IMR-90 (cell line): ENCODE results near the gene HNRNPU.

Experiments
- CEBPB ChIP-seq: IDR thresholded peaks from 2 replicates; pipeline ENCODE4 v1.6.1; 2012; ENCODE audit warnings: low read depth, low read length, improper control_type of control experiment
- CHD1 ChIP-seq: IDR thresholded peaks from 2 replicates; pipeline ENCODE4 v1.6.1; 2012; ENCODE audit warnings: low read depth, low read length, improper control_type of control experiment
- MAZ ChIP-seq: IDR thresholded peaks from 2 replicates; pipeline ENCODE4 v1.6.1; 2012; ENCODE audit warnings: low read depth, mild to moderate bottlenecking, low read length, improper control_type of control experiment, moderate library complexity, borderline replicate concordance
- MXI1 ChIP-seq: IDR thresholded peaks from 2 replicates; pipeline ENCODE4 v1.6.1; 2012; ENCODE audit warnings: low read depth, mild to moderate bottlenecking, low read length, moderate library complexity, borderline replicate concordance
- POLR2A ChIP-seq: IDR thresholded peaks from 2 replicates; pipeline ENCODE4 v1.6.1; 2012; ENCODE audit warnings: mild to moderate bottlenecking, low read depth, low read length
- RAD21 ChIP-seq: IDR thresholded peaks from 2 replicates; pipeline ENCODE4 v1.6.1; 2012; ENCODE audit warnings: low read length, improper control_type of control experiment
- RCOR1 ChIP-seq: IDR thresholded peaks from 2 replicates; pipeline ENCODE4 v1.6.1; 2012; ENCODE audit warnings: mild to moderate bottlenecking, low read length, improper control_type of control experiment; ENCODE audit not compliant: insufficient replicate concordance
- RFX5 ChIP-seq: IDR thresholded peaks from 2 replicates; pipeline ENCODE4 v1.8.0; 2012; ENCODE audit warnings: low read depth, mild to moderate bottlenecking, low read length, moderate library complexity
- SMC3 ChIP-seq: fragments of 150-350 bp; IDR thresholded peaks from 2 replicates; pipeline ENCODE4 v1.6.1; 2016; ENCODE audit warnings: low read depth, mild to moderate bottlenecking, antibody characterized with exemption, low read length, moderate library complexity
- TF ChIP-seq, protein P1 (sequence below): conservative IDR thresholded peaks from 2 replicates; pipeline ENCODE4 v1.5.1; 2012; ENCODE audit warnings: mild to moderate bottlenecking, low read depth, low read length, improper control_type of control experiment
- TF ChIP-seq, protein P2 (sequence below): fragments of 150-350 bp; IDR thresholded peaks from 2 replicates; pipeline ENCODE4 v1.6.1; 2016; ENCODE audit warnings: low read depth, mild to moderate bottlenecking, low read length, moderate library complexity, borderline replicate concordance
- TF ChIP-seq, protein P3 (sequence below): fragments of 150-350 bp; IDR thresholded peaks from 2 replicates; pipeline ENCODE4 v1.6.1; 2017; ENCODE audit warnings: mild to moderate bottlenecking, antibody characterized with exemption, low read length, low read depth

DNA sequence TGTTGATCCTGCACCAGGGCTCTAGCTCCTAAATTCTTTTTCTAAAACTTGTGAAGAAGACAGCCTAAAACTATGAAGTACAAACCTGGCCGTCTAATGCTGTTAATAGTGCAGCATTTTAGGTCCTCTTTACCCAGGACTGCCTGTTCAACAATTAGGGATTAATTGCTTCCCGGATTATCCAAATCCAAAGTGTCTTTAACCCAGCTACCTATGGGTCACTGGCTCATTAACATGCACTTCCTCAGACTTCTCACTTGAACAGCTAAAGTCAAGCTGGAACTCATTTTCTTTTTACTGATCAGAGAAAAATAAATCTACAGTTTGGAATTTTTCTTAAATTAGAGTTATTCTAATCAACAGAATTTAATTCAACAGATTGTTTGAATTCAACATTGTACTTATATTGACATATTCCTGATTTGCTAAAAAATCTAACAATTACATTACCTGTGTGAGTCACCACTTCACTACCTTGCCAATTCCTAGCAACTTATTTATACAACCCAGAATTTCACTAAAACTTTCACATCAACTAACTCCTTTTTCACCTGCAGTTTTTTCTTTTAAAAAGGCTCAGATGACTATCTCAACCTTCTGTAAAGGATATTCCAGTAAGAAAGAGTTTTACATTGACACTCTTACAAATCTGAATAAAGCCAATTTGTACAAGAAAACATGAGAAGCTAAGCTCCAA lies 3.3 kb downstream of the HNRNPU start:
- TF ChIP-seq SMC3 (no peak), RCOR1 (no peak), POLR2A (no peak), CEBPB (no peak), RAD21 (no peak), RFX5 (no peak), CHD1 (no peak), MAZ (no peak), MXI1 (no peak)
- TF ChIP-seq, protein P1, sequence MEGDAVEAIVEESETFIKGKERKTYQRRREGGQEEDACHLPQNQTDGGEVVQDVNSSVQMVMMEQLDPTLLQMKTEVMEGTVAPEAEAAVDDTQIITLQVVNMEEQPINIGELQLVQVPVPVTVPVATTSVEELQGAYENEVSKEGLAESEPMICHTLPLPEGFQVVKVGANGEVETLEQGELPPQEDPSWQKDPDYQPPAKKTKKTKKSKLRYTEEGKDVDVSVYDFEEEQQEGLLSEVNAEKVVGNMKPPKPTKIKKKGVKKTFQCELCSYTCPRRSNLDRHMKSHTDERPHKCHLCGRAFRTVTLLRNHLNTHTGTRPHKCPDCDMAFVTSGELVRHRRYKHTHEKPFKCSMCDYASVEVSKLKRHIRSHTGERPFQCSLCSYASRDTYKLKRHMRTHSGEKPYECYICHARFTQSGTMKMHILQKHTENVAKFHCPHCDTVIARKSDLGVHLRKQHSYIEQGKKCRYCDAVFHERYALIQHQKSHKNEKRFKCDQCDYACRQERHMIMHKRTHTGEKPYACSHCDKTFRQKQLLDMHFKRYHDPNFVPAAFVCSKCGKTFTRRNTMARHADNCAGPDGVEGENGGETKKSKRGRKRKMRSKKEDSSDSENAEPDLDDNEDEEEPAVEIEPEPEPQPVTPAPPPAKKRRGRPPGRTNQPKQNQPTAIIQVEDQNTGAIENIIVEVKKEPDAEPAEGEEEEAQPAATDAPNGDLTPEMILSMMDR, result no peak
- TF ChIP-seq, protein P2, sequence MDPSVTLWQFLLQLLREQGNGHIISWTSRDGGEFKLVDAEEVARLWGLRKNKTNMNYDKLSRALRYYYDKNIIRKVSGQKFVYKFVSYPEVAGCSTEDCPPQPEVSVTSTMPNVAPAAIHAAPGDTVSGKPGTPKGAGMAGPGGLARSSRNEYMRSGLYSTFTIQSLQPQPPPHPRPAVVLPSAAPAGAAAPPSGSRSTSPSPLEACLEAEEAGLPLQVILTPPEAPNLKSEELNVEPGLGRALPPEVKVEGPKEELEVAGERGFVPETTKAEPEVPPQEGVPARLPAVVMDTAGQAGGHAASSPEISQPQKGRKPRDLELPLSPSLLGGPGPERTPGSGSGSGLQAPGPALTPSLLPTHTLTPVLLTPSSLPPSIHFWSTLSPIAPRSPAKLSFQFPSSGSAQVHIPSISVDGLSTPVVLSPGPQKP, result no peak
- TF ChIP-seq, protein P3, sequence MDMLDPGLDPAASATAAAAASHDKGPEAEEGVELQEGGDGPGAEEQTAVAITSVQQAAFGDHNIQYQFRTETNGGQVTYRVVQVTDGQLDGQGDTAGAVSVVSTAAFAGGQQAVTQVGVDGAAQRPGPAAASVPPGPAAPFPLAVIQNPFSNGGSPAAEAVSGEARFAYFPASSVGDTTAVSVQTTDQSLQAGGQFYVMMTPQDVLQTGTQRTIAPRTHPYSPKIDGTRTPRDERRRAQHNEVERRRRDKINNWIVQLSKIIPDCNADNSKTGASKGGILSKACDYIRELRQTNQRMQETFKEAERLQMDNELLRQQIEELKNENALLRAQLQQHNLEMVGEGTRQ, result no peak
